Tibial artery (tissue), 4 donors: ENCODE measurements around the gene MYG1.
"Not testable (repeated sequence)": the region's sequence is repeated elsewhere in the genome, so short reads cannot be mapped to it uniquely, and the experiment has no call there.

Experiments
- DNase-seq, 2 donors: peaks; one replicate each; pipeline ENCODE4 v3.0.0-alpha.2; 2019
- H3K27ac ChIP-seq, 2 donors: fragments of 200-600 bp; sonication (generic) in 1 of 2; 1 replicate in 1 of 2; 2 replicates in 1 of 2; pipeline ENCODE4 v1.5.1; 2018 to 2019; ENCODE audit warnings: mild to moderate bottlenecking in 1 of 2
- H3K27me3 ChIP-seq, 2 donors: fragments of 200-600 bp; sonication (generic) in 1 of 2; one replicate each; pipeline versions ENCODE4 v1.5.1 to v1.6.0; 2016 to 2019
- H3K36me3 ChIP-seq, 3 donors: fragments of 200-600 bp; sonication (generic) in 2 of 3; one replicate each; pipeline ENCODE4 v1.5.1; 2016 to 2019; ENCODE audit warnings: mild to moderate bottlenecking in 2 of 3
- H3K4me1 ChIP-seq, 4 donors: fragments of 200-600 bp; sonication (generic) in 2 of 4; 1 replicate in 3 of 4; 2 replicates in 1 of 4; pipeline ENCODE4 v1.5.1; 2016 to 2019
- H3K4me3 ChIP-seq, 2 donors: fragments of 200-600 bp; sonication (generic) in 1 of 2; 1 replicate in 1 of 2; 2 replicates in 1 of 2; pipeline ENCODE4 v1.5.1; 2018 to 2019; ENCODE audit warnings: mild to moderate bottlenecking in 2 of 2
- H3K9me3 ChIP-seq, 3 donors: fragments of 200-600 bp; sonication (generic) in 1 of 3; one replicate each; pipeline ENCODE4 v1.5.1; 2016 to 2019
- intact Hi-C: fragments of 100-400 bp; cut with DNase I; formaldehyde crosslinking; loops from one replicate; pipeline ENCODE4 v1.15.0; 2023; ENCODE audit warnings: low total_unique reads
- TF ChIP-seq, protein P1 (sequence below), 2 experiments: fragments of 200-600 bp in 1 of 2; fragments of 450-650 bp in 1 of 2; IDR thresholded peaks; one replicate each; pipeline ENCODE4 v1.5.1; 2017 to 2019; ENCODE audit warnings: antibody characterized with exemption in 2 of 2, mild to moderate bottlenecking in 1 of 2, moderate library complexity in 1 of 2

Gene MYG1

GRCh38 chr12:53295891-53296219 lies 3.6 kb upstream of the MYG1 start:
- TF ChIP-seq, protein P1, sequence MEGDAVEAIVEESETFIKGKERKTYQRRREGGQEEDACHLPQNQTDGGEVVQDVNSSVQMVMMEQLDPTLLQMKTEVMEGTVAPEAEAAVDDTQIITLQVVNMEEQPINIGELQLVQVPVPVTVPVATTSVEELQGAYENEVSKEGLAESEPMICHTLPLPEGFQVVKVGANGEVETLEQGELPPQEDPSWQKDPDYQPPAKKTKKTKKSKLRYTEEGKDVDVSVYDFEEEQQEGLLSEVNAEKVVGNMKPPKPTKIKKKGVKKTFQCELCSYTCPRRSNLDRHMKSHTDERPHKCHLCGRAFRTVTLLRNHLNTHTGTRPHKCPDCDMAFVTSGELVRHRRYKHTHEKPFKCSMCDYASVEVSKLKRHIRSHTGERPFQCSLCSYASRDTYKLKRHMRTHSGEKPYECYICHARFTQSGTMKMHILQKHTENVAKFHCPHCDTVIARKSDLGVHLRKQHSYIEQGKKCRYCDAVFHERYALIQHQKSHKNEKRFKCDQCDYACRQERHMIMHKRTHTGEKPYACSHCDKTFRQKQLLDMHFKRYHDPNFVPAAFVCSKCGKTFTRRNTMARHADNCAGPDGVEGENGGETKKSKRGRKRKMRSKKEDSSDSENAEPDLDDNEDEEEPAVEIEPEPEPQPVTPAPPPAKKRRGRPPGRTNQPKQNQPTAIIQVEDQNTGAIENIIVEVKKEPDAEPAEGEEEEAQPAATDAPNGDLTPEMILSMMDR (IDR thresholded peaks at IDR 0.05): no peak
- Histone ChIP-seq H3K9me3 (no peaks in the 10 kb centered on the region), H3K27ac (peak overlapping the region; percentile 82 to 88), H3K27me3 (no peaks in the 10 kb centered on the region), H3K4me3 (peak overlapping the region; percentile 64 to 65), H3K36me3 (peaks cover 7 to 10% (median 9%) of the 10 kb centered on the region in 3 donors), H3K4me1 (peaks cover 0 to 52% (median 39%) of the 10 kb centered on the region in 4 donors)
- DNase-seq: no peak
- intact Hi-C loops: no loop called here

GRCh38 chr12:53297106-53297505 lies 2.4 kb upstream of the MYG1 start:
- intact Hi-C loops, H3K4me3 ChIP-seq, H3K27ac ChIP-seq, DNase-seq, H3K27me3 ChIP-seq, H3K9me3 ChIP-seq: not testable (repeated sequence)
- Histone ChIP-seq H3K4me1 (peaks cover 0 to 57% (median 45%) of the 10 kb centered on the region in 4 donors), H3K36me3 (peaks cover 7 to 22% (median 9%) of the 10 kb centered on the region in 3 donors)

- Histone ChIP-seq H3K9me3 (no peaks in the 10 kb centered on the region), H3K4me3 (no peak overlapping the region), H3K36me3 (peaks cover 16 to 32% (median 19%) of the 10 kb centered on the region in 3 donors), H3K4me1 (peaks cover 3 to 63% (median 49%) of the 10 kb centered on the region in 4 donors), H3K27ac (no peak overlapping the region), H3K27me3 (no peaks in the 10 kb centered on the region)
- TF ChIP-seq, protein P1 (IDR thresholded peaks at IDR 0.05): no peak
- DNase-seq: no peak
- intact Hi-C loops: no loop called here
Measured at GRCh38 chr12:53298164-53298563, 1.3 kb upstream of the MYG1 start.

DNA sequence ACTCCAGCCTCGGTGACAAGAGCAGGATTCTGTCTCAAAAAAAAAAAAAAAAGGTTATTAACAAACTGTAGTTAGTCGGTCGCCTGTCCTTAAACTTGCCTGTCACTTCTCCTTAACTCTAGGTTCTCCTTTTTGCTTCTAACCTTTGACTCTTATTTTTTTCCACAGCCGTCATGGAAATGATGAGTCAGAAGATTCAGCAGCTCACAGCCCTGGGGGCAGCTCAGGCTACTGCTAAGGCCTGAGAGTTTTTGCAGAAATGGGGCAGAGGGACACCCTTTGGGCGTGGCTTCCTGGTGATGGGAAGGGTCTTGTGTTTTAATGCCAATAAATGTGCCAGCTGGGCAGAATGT lies 418 bp upstream of the MYG1 start:
- Histone ChIP-seq H3K27me3 (no peaks in the 10 kb centered on the region), H3K27ac (peak overlapping the region; percentile 64 to 65), H3K9me3 (no peaks in the 10 kb centered on the region), H3K4me1 (peaks cover 3 to 63% (median 49%) of the 10 kb centered on the region in 4 donors), H3K4me3 (peak overlapping the region; percentile 71 to 87), H3K36me3 (peaks cover 21 to 42% (median 21%) of the 10 kb centered on the region in 3 donors)
- TF ChIP-seq, protein P1 (IDR thresholded peaks at IDR 0.05): no peak
- intact Hi-C loops: no loop called here
- no peak for DNase-seq

DNA sequence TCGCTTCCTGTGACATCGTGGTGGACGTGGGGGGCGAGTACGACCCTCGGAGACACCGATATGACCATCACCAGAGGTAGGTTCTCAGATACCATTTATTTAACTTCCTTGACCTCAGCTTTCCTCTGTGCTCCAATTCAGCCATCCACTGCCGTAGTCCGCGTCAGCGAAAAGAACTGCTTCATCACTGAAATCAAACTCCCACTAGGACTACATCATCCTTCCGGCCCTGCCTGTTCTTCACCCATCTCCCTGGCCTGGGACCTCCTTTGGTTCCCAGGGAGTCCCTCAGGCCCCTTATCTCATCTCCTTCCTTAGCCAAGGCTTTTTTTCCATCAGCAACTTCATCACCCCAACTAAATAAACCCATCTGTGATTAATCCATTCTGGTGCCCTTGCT lies 692 bp downstream of the MYG1 start:
- H3K4me3 ChIP-seq: peak overlapping the region; percentile 71 to 87
- TF ChIP-seq, protein P1 (IDR thresholded peaks at IDR 0.05): no peak
- intact Hi-C loops: no loop called here
- no peaks in the 10 kb centered on the region for H3K27me3 ChIP-seq
- H3K9me3 ChIP-seq: no peaks in the 10 kb centered on the region
- peak overlapping the region; percentile 64 to 65 for H3K27ac ChIP-seq
- peaks cover 22 to 50% (median 23%) of the 10 kb centered on the region in 3 donors for H3K36me3 ChIP-seq
- peaks cover 3 to 57% (median 41%) of the 10 kb centered on the region in 4 donors for H3K4me1 ChIP-seq
- DNase-seq: no peak

- DNase-seq: no peak
- intact Hi-C loops: no loop called here
- no peaks in the 10 kb centered on the region for H3K27me3 ChIP-seq
- no peak overlapping the region for H3K27ac ChIP-seq
- peaks cover 47 to 72% (median 49%) of the 10 kb centered on the region in 3 donors for H3K36me3 ChIP-seq
- no peak overlapping the region for H3K4me3 ChIP-seq
- peaks cover 3 to 36% (median 25%) of the 10 kb centered on the region in 4 donors for H3K4me1 ChIP-seq
- H3K9me3 ChIP-seq: no peaks in the 10 kb centered on the region
- TF ChIP-seq, protein P1 (IDR thresholded peaks at IDR 0.05): no peak
Measured at GRCh38 chr12:53302903-53303302, 3.4 kb downstream of the MYG1 start.
